HEK293T (cell line): ENCODE data around the gene TM4SF1.

ENCODE experiments used
- FOXK2 ChIP-seq: fragments of 450-650 bp; IDR thresholded peaks from 2 replicates; pipeline ENCODE4 v1.6.1; 2016; ENCODE audit warnings: mild to moderate bottlenecking
- FOXM1 ChIP-seq: fragments of 450-650 bp; IDR thresholded peaks from 2 replicates; pipeline ENCODE4 v1.6.1; 2017; ENCODE audit warnings: mild to moderate bottlenecking, borderline replicate concordance
- SP1 ChIP-seq: fragments of 450-650 bp; IDR thresholded peaks from 2 replicates; pipeline ENCODE4 v1.6.1; 2017
- SUZ12 ChIP-seq: fragments of 450-650 bp; IDR thresholded peaks from 2 replicates; pipeline ENCODE4 v1.6.1; 2016; ENCODE audit warnings: mild to moderate bottlenecking
- TARDBP ChIP-seq: fragments of 450-650 bp; IDR thresholded peaks from 2 replicates; pipeline ENCODE4 v1.6.1; 2016
- TF ChIP-seq, protein P1 (sequence below): fragments of 450-650 bp; IDR thresholded peaks from 2 replicates; pipeline ENCODE4 v1.6.1; 2016

DNA sequence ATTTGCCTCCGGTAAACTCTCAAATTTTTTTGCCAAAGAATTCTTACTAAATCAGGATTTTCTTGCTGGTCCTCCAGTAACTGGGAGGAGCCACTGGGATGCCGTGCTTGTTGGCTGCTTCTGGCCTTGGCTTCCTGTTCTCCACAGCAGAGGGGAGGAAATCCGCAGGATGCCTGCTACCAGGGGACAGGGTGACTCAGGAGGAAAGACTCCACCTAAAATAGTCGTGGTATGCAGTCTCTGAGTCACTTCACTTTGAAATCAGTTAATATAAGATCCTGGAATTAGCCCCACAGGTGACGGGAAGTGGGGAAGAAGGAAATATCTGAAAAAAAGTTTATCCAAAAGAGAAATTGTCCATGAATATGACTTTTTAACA, 37.5 kb downstream of the TM4SF1 start:
- TF ChIP-seq TARDBP: no peak
- TF ChIP-seq SUZ12: no peak
- TF ChIP-seq SP1: no peak
- TF ChIP-seq, protein P1, sequence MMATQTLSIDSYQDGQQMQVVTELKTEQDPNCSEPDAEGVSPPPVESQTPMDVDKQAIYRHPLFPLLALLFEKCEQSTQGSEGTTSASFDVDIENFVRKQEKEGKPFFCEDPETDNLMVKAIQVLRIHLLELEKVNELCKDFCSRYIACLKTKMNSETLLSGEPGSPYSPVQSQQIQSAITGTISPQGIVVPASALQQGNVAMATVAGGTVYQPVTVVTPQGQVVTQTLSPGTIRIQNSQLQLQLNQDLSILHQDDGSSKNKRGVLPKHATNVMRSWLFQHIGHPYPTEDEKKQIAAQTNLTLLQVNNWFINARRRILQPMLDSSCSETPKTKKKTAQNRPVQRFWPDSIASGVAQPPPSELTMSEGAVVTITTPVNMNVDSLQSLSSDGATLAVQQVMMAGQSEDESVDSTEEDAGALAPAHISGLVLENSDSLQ: no peak
- TF ChIP-seq FOXM1: no peak
- no peak for TF ChIP-seq FOXK2
